Measurements from ENCODE around the gene PYGO2. TPM values are rescaled to one million over a fixed set of nuclear protein-coding genes. Genes with fewer than 3 reads are reported as not detected.

PYGO2 gene
- total RNA-seq, 4 donors from 2014 or later = 28.6 to 48.3 (median 42.9) TPM

- peaks cover 69 to 73% of the 10 kb centered on the region in 2 donors for H3K4me1 ChIP-seq
- no peaks in the 10 kb centered on the region for H3K9me3 ChIP-seq
- no peaks in the 10 kb centered on the region for H3K27me3 ChIP-seq
- 74 to 82% methylated on average over 2 of the region's 2 CpGs for WGBS, 2 donors
- TF ChIP-seq, protein P1, sequence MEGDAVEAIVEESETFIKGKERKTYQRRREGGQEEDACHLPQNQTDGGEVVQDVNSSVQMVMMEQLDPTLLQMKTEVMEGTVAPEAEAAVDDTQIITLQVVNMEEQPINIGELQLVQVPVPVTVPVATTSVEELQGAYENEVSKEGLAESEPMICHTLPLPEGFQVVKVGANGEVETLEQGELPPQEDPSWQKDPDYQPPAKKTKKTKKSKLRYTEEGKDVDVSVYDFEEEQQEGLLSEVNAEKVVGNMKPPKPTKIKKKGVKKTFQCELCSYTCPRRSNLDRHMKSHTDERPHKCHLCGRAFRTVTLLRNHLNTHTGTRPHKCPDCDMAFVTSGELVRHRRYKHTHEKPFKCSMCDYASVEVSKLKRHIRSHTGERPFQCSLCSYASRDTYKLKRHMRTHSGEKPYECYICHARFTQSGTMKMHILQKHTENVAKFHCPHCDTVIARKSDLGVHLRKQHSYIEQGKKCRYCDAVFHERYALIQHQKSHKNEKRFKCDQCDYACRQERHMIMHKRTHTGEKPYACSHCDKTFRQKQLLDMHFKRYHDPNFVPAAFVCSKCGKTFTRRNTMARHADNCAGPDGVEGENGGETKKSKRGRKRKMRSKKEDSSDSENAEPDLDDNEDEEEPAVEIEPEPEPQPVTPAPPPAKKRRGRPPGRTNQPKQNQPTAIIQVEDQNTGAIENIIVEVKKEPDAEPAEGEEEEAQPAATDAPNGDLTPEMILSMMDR (IDR thresholded peaks at IDR 0.05) = no peak
- no peak for TF ChIP-seq POLR2A (IDR thresholded peaks at IDR 0.05)
- peaks cover 0 to 4% of the 10 kb centered on the region in 2 donors for H3K36me3 ChIP-seq
- H3K4me3 ChIP-seq (replicated peaks in 1 of 3) = no peak overlapping the region
- intact Hi-C loops (cut with DNase I) = no loop called here
- DNase-seq = no peak
- H3K27ac ChIP-seq = peak overlapping the region; percentile 72 to 78 (median 72)
Measured at GRCh38 chr1:154958036-154958435, 3.5 kb downstream of the PYGO2 start.

DNA sequence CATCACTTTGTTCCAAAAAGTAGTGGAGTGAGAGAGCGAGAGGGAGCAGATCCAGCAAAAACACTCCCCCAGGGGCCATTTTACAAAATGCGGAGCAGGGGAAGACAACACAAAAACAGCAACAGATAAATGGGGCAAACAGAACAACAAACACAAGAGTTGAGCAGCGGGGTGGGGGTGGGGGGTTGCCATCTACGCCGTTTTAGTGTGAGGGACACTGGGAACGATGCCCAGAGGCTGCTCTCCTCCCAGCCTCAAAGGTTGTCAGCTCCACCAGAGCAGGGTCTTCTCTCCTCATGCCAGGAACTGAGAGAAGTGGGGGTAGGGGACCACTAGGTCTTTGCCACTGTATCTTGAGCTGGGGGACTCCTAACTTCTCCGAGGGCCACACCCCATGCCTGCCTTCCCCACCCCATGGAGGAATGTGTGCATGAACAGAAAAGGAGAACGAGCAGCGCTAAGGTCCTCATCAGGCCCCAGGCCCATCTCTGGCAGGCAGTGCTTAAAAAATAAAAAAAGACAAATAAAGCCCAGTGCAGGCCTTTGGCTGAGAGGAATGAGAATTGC, 4.4 kb downstream of the PYGO2 start:
- 51 to 52% methylated on average over 9 of the region's 9 CpGs for WGBS, 2 donors
- TF ChIP-seq, protein P1 (IDR thresholded peaks at IDR 0.05) = no peak
- no peak for TF ChIP-seq POLR2A (IDR thresholded peaks at IDR 0.05)
- Histone ChIP-seq H3K4me3 (replicated peaks in 1 of 3) (no peak overlapping the region), H3K4me1 (peaks cover 62 to 68% of the 10 kb centered on the region in 2 donors), H3K36me3 (peaks cover 0 to 4% of the 10 kb centered on the region in 2 donors), H3K9me3 (no peaks in the 10 kb centered on the region), H3K27me3 (no peaks in the 10 kb centered on the region), H3K27ac (peak overlapping the region; percentile 41 to 83 (median 60))
- DNase-seq = no peak
- intact Hi-C loops (cut with DNase I) = no loop called here

DNA sequence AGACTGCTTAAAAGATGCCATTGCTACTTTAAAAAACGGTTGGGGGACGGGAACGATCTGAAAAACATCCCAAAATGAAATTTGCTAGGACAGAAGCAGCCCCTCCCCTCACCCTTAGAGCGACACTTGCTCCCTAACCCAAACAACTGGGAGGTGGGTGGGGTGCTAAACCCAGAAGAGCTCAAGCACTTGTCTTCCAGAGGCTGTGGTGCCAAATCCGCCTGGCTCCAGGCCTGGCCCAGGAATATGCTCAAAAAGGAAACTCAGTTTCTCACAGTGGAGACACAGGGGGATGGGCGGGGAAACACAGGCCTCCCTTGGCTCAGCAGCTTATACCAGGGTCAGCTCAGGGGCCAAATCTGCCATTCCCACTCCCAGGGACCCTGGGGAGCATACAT, 5.0 kb downstream of the PYGO2 start:
- no peaks in the 10 kb centered on the region for H3K9me3 ChIP-seq
- peak overlapping the region; percentile 41 to 83 (median 60) for H3K27ac ChIP-seq
- 6 to 13% methylated on average over 4 to 6 of the region's 6 CpGs for WGBS, 2 donors
- no peak for TF ChIP-seq POLR2A (IDR thresholded peaks at IDR 0.05)
- TF ChIP-seq, protein P1 (IDR thresholded peaks at IDR 0.05) = no peak
- peaks cover 0 to 4% of the 10 kb centered on the region in 2 donors for H3K36me3 ChIP-seq
- peak; percentile 63 to 65 for DNase-seq
- peaks cover 61 to 68% of the 10 kb centered on the region in 2 donors for H3K4me1 ChIP-seq
- intact Hi-C loops (cut with DNase I) = no loop called here
- no peaks in the 10 kb centered on the region for H3K27me3 ChIP-seq
- H3K4me3 ChIP-seq (replicated peaks in 1 of 3) = peak overlapping the region in 1 of 3 donors; percentile 45

DNA sequence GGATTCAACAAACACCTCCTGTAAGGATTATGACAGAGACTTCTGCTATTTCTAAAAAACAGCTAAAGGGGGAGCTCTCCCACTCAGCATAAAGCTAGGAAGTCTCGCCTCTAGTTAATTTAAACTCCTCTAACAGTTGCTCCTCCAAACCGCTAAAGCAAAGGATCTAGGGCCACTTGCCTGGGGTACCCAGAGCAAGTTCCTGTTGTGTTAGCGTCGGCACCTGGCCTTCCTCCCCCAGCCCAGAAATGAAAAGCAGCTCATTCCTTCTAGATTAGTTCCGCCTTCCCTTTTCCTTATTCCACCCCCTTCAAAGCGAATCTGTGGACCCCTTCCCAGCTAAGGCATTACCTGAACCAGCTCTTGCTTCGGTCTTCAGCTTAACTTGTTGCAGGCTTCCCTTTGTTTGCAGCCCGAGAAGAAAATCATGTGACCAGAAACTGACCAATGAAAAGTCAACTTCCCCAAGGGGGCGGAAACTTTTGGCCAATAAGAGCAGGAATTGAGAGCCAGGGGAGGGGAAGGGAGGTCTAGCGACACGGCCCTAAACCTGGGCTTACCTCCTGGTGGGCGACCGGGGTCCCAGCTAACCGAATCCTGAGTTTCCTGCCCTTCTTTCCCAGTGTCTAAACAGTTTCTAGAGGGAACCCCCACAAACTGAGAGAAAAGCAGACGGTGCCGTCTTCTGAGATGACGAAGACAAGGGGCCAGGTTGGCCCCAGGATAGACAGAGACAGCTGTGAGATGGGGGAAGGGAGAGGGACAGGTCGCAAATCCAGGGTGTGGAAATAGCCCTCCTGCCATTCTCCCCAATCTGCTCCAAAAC, 5.7 kb downstream of the PYGO2 start, which contains the start of gene PBXIP1:
Gene PBXIP1, minus strand, starts transcription at position 382 of the 826 bp plus-strand sequence. CDS start 2,378 bp downstream, outside the sequence.
- H3K36me3 ChIP-seq = peaks cover 3 to 4% of the 10 kb centered on the region in 2 donors
- H3K27me3 ChIP-seq = no peaks in the 10 kb centered on the region
- H3K4me3 ChIP-seq (replicated peaks in 1 of 3) = peak within 1 kb of the TSS in 2 of 3 donors; percentile 5 to 45
- peak; percentile 17 to 75 for TF ChIP-seq POLR2A (IDR thresholded peaks at IDR 0.05)
- TF ChIP-seq, protein P1 (IDR thresholded peaks at IDR 0.05) = peak in 2 of 6 experiments; percentile 10 to 23
- no peaks in the 10 kb centered on the region for H3K9me3 ChIP-seq
- H3K27ac ChIP-seq = peak within 1 kb of the TSS; percentile 41 to 83 (median 60)
- intact Hi-C loops (cut with DNase I) = no loop called here
- peaks cover 60 to 68% of the 10 kb centered on the region in 2 donors for H3K4me1 ChIP-seq
- WGBS, 2 donors = 0% methylated on average over 18 of the region's 18 CpGs
- DNase-seq = peak; percentile 81 to 83

Measured in thyroid gland (tissue), 4 donors.